HG02884 (cell line): ENCODE measurements around the gene PCDHB3.
"Not testable (repeated sequence)": the region's sequence is repeated elsewhere in the genome, so short reads cannot be mapped to it uniquely, and the experiment has no call there.

ENCODE experiments used
- ATAC-seq: cut with Tn5 transposase; IDR thresholded peaks from one replicate; pipeline ENCODE4 v1.9.1; 2021; ENCODE audit warnings: mild to moderate bottlenecking, moderate library complexity; ENCODE audit not compliant: unreplicated experiment

Gene PCDHB3

GRCh38 chr5:141135718-141136266 is 35.5 kb downstream of the PCDHB3 start:
- ATAC-seq = no peak

- ATAC-seq = not testable (repeated sequence)
These were observed 37.1 kb downstream of the PCDHB3 start for GRCh38 chr5:141137346-141137745.

- ATAC-seq = no peak
These were observed 49.5 kb downstream of the PCDHB3 start, which contains the start of gene PCDHB6 for GRCh38 chr5:141149812-141150211. PCDHB6 (plus strand) TSS chr5:141150057; CDS start chr5:141150258, 201 bp downstream.

GRCh38 chr5:141150224-141150992 is 50.1 kb downstream of the PCDHB3 start:
- ATAC-seq = no peak

- no peak for ATAC-seq
These were observed 50.7 kb downstream of the PCDHB3 start for GRCh38 chr5:141150993-141151325.

DNA sequence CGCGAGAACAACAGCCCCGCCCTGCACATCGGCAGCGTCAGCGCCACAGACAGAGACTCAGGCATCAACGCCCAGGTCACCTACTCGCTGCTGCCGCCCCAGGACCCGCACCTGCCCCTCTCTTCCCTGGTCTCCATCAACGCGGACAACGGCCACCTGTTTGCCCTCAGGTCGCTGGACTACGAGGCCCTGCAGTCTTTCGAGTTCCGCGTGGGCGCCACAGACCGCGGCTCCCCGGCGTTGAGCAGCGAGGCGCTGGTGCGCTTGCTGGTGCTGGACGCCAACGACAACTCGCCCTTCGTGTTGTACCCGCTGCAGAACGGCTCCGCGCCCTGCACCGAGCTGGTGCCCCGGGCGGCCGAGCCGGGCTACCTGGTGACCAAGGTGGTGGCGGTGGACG is 51.4 kb downstream of the PCDHB3 start:
- ATAC-seq = not testable (repeated sequence)

- not testable (repeated sequence) for ATAC-seq
These were observed 51.8 kb downstream of the PCDHB3 start for GRCh38 chr5:141152096-141152495.
